Measurements from ENCODE around the gene SENP5.

Gene SENP5

DNA sequence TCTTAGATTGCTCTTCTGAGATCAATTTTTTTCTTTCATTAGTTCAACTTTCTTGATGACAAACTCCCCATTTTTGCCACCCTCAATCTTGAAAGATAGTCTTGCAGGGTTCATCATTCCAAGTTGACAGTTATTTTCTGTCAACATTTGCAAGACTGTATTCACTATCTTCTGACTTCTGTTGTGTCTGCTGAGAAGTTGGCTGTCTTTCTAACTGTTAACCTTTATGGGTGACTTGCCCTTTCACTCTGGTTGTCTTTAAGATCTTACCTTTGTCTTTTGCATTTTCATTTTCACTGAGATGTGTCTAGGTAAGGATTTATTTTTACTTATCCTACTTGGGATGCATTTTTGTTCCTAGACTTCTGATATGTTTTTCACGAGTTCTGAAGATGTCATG lies 115.5 kb downstream of the SENP5 start:
- H3K4me1 ChIP-seq (ENCODE audit: control insufficient read depth, insufficient read depth, low read length) = no peaks in the 10 kb centered on the region
- H3K27me3 ChIP-seq (ENCODE audit: control insufficient read depth, insufficient read depth, low read length) = no peaks in the 10 kb centered on the region
- H3K9ac ChIP-seq (ENCODE audit: low read length) = no peak overlapping the region
- H3K36me3 ChIP-seq (ENCODE audit: control insufficient read depth, insufficient read depth, low read length) = no peaks in the 10 kb centered on the region
- H3K4me3 ChIP-seq (ENCODE audit: low read length) = no peak overlapping the region
- no peaks in the 10 kb centered on the region for H3K9me3 ChIP-seq (ENCODE audit: control insufficient read depth, low read length)

Measured in mucosa of stomach (tissue), 1 donor.